H9 (cell line): ENCODE data around the gene P2RX5. TPM values are rescaled to one million over a fixed set of nuclear protein-coding genes. Genes with fewer than 3 reads are reported as not detected.
A peak's percentile ranks its signal among the peaks of the same experiment; 100 is the strongest.

Experiments
- DNase-seq: peaks from one replicate; pipeline ENCODE4 v3.0.0-alpha.2; 2017
- H2AFZ ChIP-seq: one replicate; pipeline ENCODE4 v1.6.1; 2013; ENCODE audit warnings: mild to moderate bottlenecking, low read length, control low read depth, moderate library complexity
- H2AK5ac ChIP-seq: 2 replicates; pipeline ENCODE4 v1.6.1; 2013; ENCODE audit warnings: low read length, control low read depth, mixed read lengths; ENCODE audit not compliant: insufficient read length
- H2BK120ac ChIP-seq: one replicate; pipeline ENCODE4 v1.6.1; 2013; ENCODE audit warnings: low read depth, mild to moderate bottlenecking, low read length, control low read depth, inconsistent platforms; ENCODE audit not compliant: poor library complexity, severe bottlenecking
- H2BK12ac ChIP-seq: 2 replicates; pipeline ENCODE4 v1.6.1; 2013; ENCODE audit warnings: low read length, control low read depth, mixed read lengths, low read depth; ENCODE audit not compliant: insufficient read length
- H2BK15ac ChIP-seq: 2 replicates; pipeline ENCODE4 v1.6.1; 2013; ENCODE audit warnings: low read depth, low read length, control low read depth
- H2BK20ac ChIP-seq: one replicate; pipeline ENCODE4 v1.6.1; 2013; ENCODE audit warnings: low read depth, mild to moderate bottlenecking, low read length, control low read depth, inconsistent platforms; ENCODE audit not compliant: poor library complexity, severe bottlenecking
- H2BK5ac ChIP-seq: 2 replicates; pipeline ENCODE4 v1.6.1; 2013; ENCODE audit warnings: low read length, control low read depth, mixed read lengths; ENCODE audit not compliant: insufficient read length
- H3K14ac ChIP-seq: 2 replicates; pipeline ENCODE4 v1.6.1; 2013; ENCODE audit warnings: low read length, control low read depth; ENCODE audit not compliant: insufficient read depth
- H3K18ac ChIP-seq: 2 replicates; pipeline ENCODE4 v1.6.1; 2013; ENCODE audit warnings: low read depth, mild to moderate bottlenecking, mixed read lengths, low read length, control low read depth; ENCODE audit not compliant: insufficient read length
- H3K23ac ChIP-seq: 2 replicates; pipeline ENCODE4 v1.6.1; 2013; ENCODE audit warnings: low read length, control low read depth, mixed read lengths, low read depth; ENCODE audit not compliant: insufficient read length
- H3K23me2 ChIP-seq: 2 replicates; pipeline ENCODE4 v1.6.1; 2013; ENCODE audit warnings: low read depth, mild to moderate bottlenecking, mixed read lengths, low read length, control low read depth; ENCODE audit not compliant: insufficient read length, poor library complexity, severe bottlenecking
- H3K27ac ChIP-seq: 2 replicates; pipeline ENCODE4 v1.5.1; 2013; ENCODE audit warnings: low read length, control low read depth, mixed read lengths, low read depth; ENCODE audit not compliant: insufficient read length
- H3K27me3 ChIP-seq: 2 replicates; pipeline ENCODE4 v1.6.1; 2013; ENCODE audit warnings: low read length, control low read depth, inconsistent platforms; ENCODE audit not compliant: insufficient read depth
- H3K4ac ChIP-seq: 2 replicates; pipeline ENCODE4 v1.6.1; 2013; ENCODE audit warnings: low read depth, mild to moderate bottlenecking, control low read depth, inconsistent platforms, low read length, moderate library complexity
- H3K4me1 ChIP-seq: 2 replicates; pipeline ENCODE4 v1.6.1; 2013; ENCODE audit warnings: low read length, control low read depth, inconsistent platforms; ENCODE audit not compliant: insufficient read depth
- H3K4me2 ChIP-seq: 2 replicates; pipeline ENCODE4 v1.6.1; 2013; ENCODE audit warnings: low read length, control low read depth, mixed read lengths; ENCODE audit not compliant: insufficient read length, insufficient read depth
- H3K56ac ChIP-seq: 2 replicates; pipeline ENCODE4 v1.6.1; 2013; ENCODE audit warnings: low read depth, mild to moderate bottlenecking, mixed read lengths, low read length, control low read depth; ENCODE audit not compliant: insufficient read length
- H3K79me1 ChIP-seq: 2 replicates; pipeline ENCODE4 v1.6.1; 2013; ENCODE audit warnings: low read depth, mild to moderate bottlenecking, moderate library complexity, low read length, control low read depth, inconsistent platforms; ENCODE audit not compliant: insufficient read depth, poor library complexity, severe bottlenecking
- H3K79me2 ChIP-seq: 2 replicates; pipeline ENCODE4 v1.6.1; 2013; ENCODE audit warnings: low read length, control low read depth, inconsistent platforms; ENCODE audit not compliant: insufficient read depth
- H3K9ac ChIP-seq: 2 replicates; pipeline ENCODE4 v1.6.1; 2013; ENCODE audit warnings: low read length, control low read depth, mixed read lengths; ENCODE audit not compliant: insufficient read length; ENCODE audit errors: extremely low read depth
- H3K9me3 ChIP-seq: one replicate; pipeline ENCODE4 v1.6.1; 2013; ENCODE audit warnings: low read depth, low read length, inconsistent platforms; ENCODE audit not compliant: control insufficient read depth
- H3T11ph ChIP-seq: one replicate; pipeline ENCODE4 v1.6.1; 2013; ENCODE audit warnings: mild to moderate bottlenecking, low read length, control low read depth, inconsistent platforms
- H4K20me1 ChIP-seq: one replicate; pipeline ENCODE4 v1.6.1; 2013; ENCODE audit not compliant: control insufficient read depth, insufficient read length, insufficient read depth
- H4K5ac ChIP-seq: 2 replicates; pipeline ENCODE4 v1.6.1; 2013; ENCODE audit warnings: low read depth, mild to moderate bottlenecking, mixed read lengths, low read length, control low read depth; ENCODE audit not compliant: insufficient read length
- H4K8ac ChIP-seq: replicated peaks from 2 replicates; pipeline ENCODE4 v1.6.1; 2013; ENCODE audit warnings: low read length, control low read depth, mixed read lengths, low read depth; ENCODE audit not compliant: insufficient read length
- H4K91ac ChIP-seq: 2 replicates; pipeline ENCODE4 v1.6.1; 2013; ENCODE audit warnings: low read depth, mild to moderate bottlenecking, moderate library complexity, mixed read lengths, low read length, control low read depth; ENCODE audit not compliant: insufficient read length
- H3K27ac Mint-ChIP-seq, 3 experiments: 2 replicates in 2 of 3; 3 replicates in 1 of 3; pipeline ENCODE4 v1.8.0; 2020 to 2021; ENCODE audit warnings: mixed read lengths in 3 of 3, mild to moderate bottlenecking in 1 of 3, moderate library complexity in 1 of 3
- H3K27me3 Mint-ChIP-seq: 2 replicates; pipeline ENCODE4 v1.8.0; 2021; ENCODE audit warnings: low read depth, mild to moderate bottlenecking, moderate library complexity, mixed read lengths
- H3K36me3 Mint-ChIP-seq, 3 experiments: 2 replicates in 2 of 3; 3 replicates in 1 of 3; pipeline ENCODE4 v1.8.0; 2020 to 2021; ENCODE audit warnings: low read depth in 3 of 3, mixed read lengths in 3 of 3; ENCODE audit not compliant: insufficient read depth in 1 of 3
- H3K4me1 Mint-ChIP-seq, 2 experiments: 2 replicates each; pipeline ENCODE4 v1.8.0; 2020; ENCODE audit warnings: mixed read lengths in 2 of 2
- H3K4me3 Mint-ChIP-seq, 2 experiments: 2 replicates in 1 of 2; 3 replicates in 1 of 2; pipeline ENCODE4 v1.8.0; 2020 to 2021; ENCODE audit warnings: mild to moderate bottlenecking in 2 of 2, mixed read lengths in 2 of 2, moderate library complexity in 1 of 2
- H3K9me3 Mint-ChIP-seq, 2 experiments: 2 replicates in 1 of 2; 3 replicates in 1 of 2; pipeline ENCODE4 v1.8.0; 2020; ENCODE audit warnings: mild to moderate bottlenecking in 2 of 2, mixed read lengths in 2 of 2, moderate library complexity in 1 of 2
- CTCF ChIP-seq: fragments of 200-600 bp; sonication (generic); conservative IDR thresholded peaks from 3 replicates; pipeline ENCODE4 v1.8.0; 2021; ENCODE audit warnings: antibody characterized with exemption, mild to moderate bottlenecking
- WGBS: extraction: QIAGEN DNeasy Blood & Tissue Kit; methylation state at CpG from one replicate; pipeline ENCODE4 v1.1.7; 2013; ENCODE audit warnings: missing lambda C conversion rate, low lambda C conversion rate, mixed read lengths; ENCODE audit not compliant: insufficient read length; ENCODE audit errors: extremely low coverage; 5-methylcytosine and 5-hydroxymethylcytosine counted together
- total RNA-seq: library from RNA; stranded (reverse); gene quantifications from 2 replicates; pipeline ENCODE4 v1.2.1, GENCODE V29; 2021

Gene P2RX5
- total RNA-seq, 1 experiment from 2014 or later = 4.7 TPM

GRCh38 chr17:3657588-3657869 is 38.4 kb downstream of the P2RX5 start:
- no peak overlapping the region for H2AK5ac ChIP-seq
- H3K23ac ChIP-seq = no peak overlapping the region
- H2BK15ac ChIP-seq = no peak overlapping the region
- no peak overlapping the region for H3K27ac ChIP-seq
- no peaks in the 10 kb centered on the region for H3K79me2 ChIP-seq
- no peak overlapping the region for H2BK120ac ChIP-seq
- H4K5ac ChIP-seq = no peak overlapping the region
- H3K27ac Mint-ChIP-seq = peak overlapping the region in 1 of 3 experiments; percentile 23; a peak in 1 of 7 replicates
- no peaks in the 10 kb centered on the region for H3K4me1 ChIP-seq
- no peak overlapping the region for H2BK5ac ChIP-seq
- H3K23me2 ChIP-seq = no peaks in the 10 kb centered on the region
- H2BK20ac ChIP-seq = no peak overlapping the region
- no peak overlapping the region for H3K4me2 ChIP-seq
- H3T11ph ChIP-seq = no peak overlapping the region
- TF ChIP-seq CTCF = no peak
- H3K9me3 Mint-ChIP-seq = no peaks in the 10 kb centered on the region
- no peak overlapping the region; the same call in 1 of the 2 replicates for H3K14ac ChIP-seq
- H3K79me1 ChIP-seq = no peaks in the 10 kb centered on the region
- peaks cover 0 to 19% (median 0%) of the 10 kb centered on the region in 3 experiments; a peak in 4 of 7 replicates for H3K36me3 Mint-ChIP-seq
- H4K8ac ChIP-seq = no peak overlapping the region
- no peaks in the 10 kb centered on the region for H4K20me1 ChIP-seq
- H3K9me3 ChIP-seq = no peaks in the 10 kb centered on the region
- H3K18ac ChIP-seq = no peak overlapping the region
- no peaks in the 10 kb centered on the region for H3K27me3 Mint-ChIP-seq
- peaks cover 8 to 12% of the 10 kb centered on the region in 2 experiments for H3K4me1 Mint-ChIP-seq
- H3K27me3 ChIP-seq = no peaks in the 10 kb centered on the region
- no peak overlapping the region for H2BK12ac ChIP-seq
- no peak overlapping the region for H4K91ac ChIP-seq
- H2AFZ ChIP-seq = no peak overlapping the region
- no peak overlapping the region for H3K4ac ChIP-seq
- DNase-seq = peak; percentile 28
- no peak overlapping the region for H3K9ac ChIP-seq
- no CpG with 5 or more reads among the region's 7 CpGs for WGBS
- H3K56ac ChIP-seq = no peak overlapping the region
- no peak overlapping the region for H3K4me3 Mint-ChIP-seq
